Measurements from ENCODE around the gene ZNF330. TPM values are rescaled to one million over a fixed set of nuclear protein-coding genes. Genes with fewer than 3 reads are reported as not detected.

ZNF330 gene
- polyA plus RNA-seq, 1 of the 3 experiments (the other 2 are of a cell fraction), result 19.4 TPM

GRCh38 chr4:141174457-141174856 lies 46.2 kb upstream of the ZNF330 start:
- 44% methylated on average over 1 of the region's 1 CpG for whole genome bisulfite sequencing (ENCODE audit: low lambda C conversion rate)
- ChIA-PET CTCF (interaction anchor here (0.6 kb wide), 2 partner anchors 21 to 41 kb away, joined by 3 read pairs; no protein-coding TSS in a partner anchor), POLR2A (no interaction called here)
- H3K9me3 ChIP-seq, result no peaks in the 10 kb centered on the region
- H3K79me2 ChIP-seq (ENCODE audit: insufficient read depth), result no peaks in the 10 kb centered on the region
- no peak for DNase-seq
- H2AFZ ChIP-seq (ENCODE audit: low read depth), result no peak overlapping the region
- no peaks in the 10 kb centered on the region for H3K27me3 ChIP-seq (ENCODE audit: insufficient read depth)
- TF ChIP-seq RCOR1 (IDR thresholded peaks at IDR 0.05; ENCODE audit: low read length) (no peak), SIN3A (IDR thresholded peaks at IDR 0.05; ENCODE audit: borderline replicate concordance, low read depth, low read length) (no peak), FOSL2 (IDR thresholded peaks at IDR 0.05; ENCODE audit: borderline replicate concordance, low read depth) (no peak), PBX3 (IDR thresholded peaks at IDR 0.05) (no peak), MEF2A (IDR thresholded peaks at IDR 0.05; ENCODE audit: borderline replicate concordance, low read depth) (no peak), CTCF (IDR thresholded peaks at IDR 0.05) (no peak), RXRA (IDR thresholded peaks at IDR 0.05; ENCODE audit: borderline replicate concordance, low read depth) (no peak), JUND (IDR thresholded peaks at IDR 0.05) (no peak), TAF1 (IDR thresholded peaks at IDR 0.05; ENCODE audit: borderline replicate concordance, low read depth, low read length) (no peak), TCF12 (IDR thresholded peaks at IDR 0.05) (no peak), FOXM1 (IDR thresholded peaks at IDR 0.05; ENCODE audit: low read depth) (no peak), GATA2 (CRISPR knock-in tag; IDR thresholded peaks at IDR 0.05) (no peak), EP300 (IDR thresholded peaks at IDR 0.05; ENCODE audit: borderline replicate concordance in 1 of 2, low read depth in 1 of 2, low read length in 1 of 2) (no peak), RAD21 (IDR thresholded peaks at IDR 0.05; ENCODE audit: low read length) (no peak), YY1 (IDR thresholded peaks at IDR 0.05; ENCODE audit: low read depth) (no peak), ZBTB33 (IDR thresholded peaks at IDR 0.05; ENCODE audit: borderline replicate concordance, low read depth) (no peak)
- TF ChIP-seq, protein P1, sequence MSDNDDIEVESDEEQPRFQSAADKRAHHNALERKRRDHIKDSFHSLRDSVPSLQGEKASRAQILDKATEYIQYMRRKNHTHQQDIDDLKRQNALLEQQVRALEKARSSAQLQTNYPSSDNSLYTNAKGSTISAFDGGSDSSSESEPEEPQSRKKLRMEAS (IDR thresholded peaks at IDR 0.05; ENCODE audit: low read depth), result no peak
- TF ChIP-seq, protein P2, sequence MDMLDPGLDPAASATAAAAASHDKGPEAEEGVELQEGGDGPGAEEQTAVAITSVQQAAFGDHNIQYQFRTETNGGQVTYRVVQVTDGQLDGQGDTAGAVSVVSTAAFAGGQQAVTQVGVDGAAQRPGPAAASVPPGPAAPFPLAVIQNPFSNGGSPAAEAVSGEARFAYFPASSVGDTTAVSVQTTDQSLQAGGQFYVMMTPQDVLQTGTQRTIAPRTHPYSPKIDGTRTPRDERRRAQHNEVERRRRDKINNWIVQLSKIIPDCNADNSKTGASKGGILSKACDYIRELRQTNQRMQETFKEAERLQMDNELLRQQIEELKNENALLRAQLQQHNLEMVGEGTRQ (IDR thresholded peaks at IDR 0.05; ENCODE audit: borderline replicate concordance, low read depth, low read length), result no peak
- no peaks in the 10 kb centered on the region; a peak in 2 of 4 replicates for H3K4me1 ChIP-seq (ENCODE audit: control insufficient read depth in 1 of 2, insufficient read depth in 2 of 2, low read depth in 1 of 2, low read length in 1 of 2)
- H3K4me2 ChIP-seq, result no peak overlapping the region
- no peaks in the 10 kb centered on the region for H3K36me3 ChIP-seq (replicated peaks in 1 of 2; ENCODE audit: control insufficient read depth in 1 of 2, insufficient read depth in 2 of 2, low read length in 1 of 2)
- no peak overlapping the region for H3K4me3 ChIP-seq (ENCODE audit: low read depth in 2 of 2, low read length in 1 of 2)
- no peaks in the 10 kb centered on the region for H3F3A ChIP-seq (replicated peaks; ENCODE audit: insufficient read depth)
- H4K20me1 ChIP-seq (ENCODE audit: insufficient read depth), result no peaks in the 10 kb centered on the region
- no peaks in the 10 kb centered on the region for H3K9me2 ChIP-seq
- no peak overlapping the region for H3K9ac ChIP-seq
- no peak overlapping the region for H3K27ac ChIP-seq (ENCODE audit: low read depth in 2 of 2, low read length in 1 of 2)
